DMS153 (cell line): ENCODE results near the gene SLC16A3.
A peak's percentile ranks its signal among the peaks of the same experiment; 100 is the strongest.
"Not testable (repeated sequence)": the region's sequence is repeated elsewhere in the genome, so short reads cannot be mapped to it uniquely, and the experiment has no call there.

Experiments
- DNase-seq: peaks from one replicate; lab custom pipeline; 2025; lab: John Stamatoyannopoulos, UW

Gene SLC16A3

GRCh38 chr17:82204831-82205719, 23.8 kb upstream of the SLC16A3 start:
- DNase-seq = peak; percentile 87

- DNase-seq = peak; percentile 87
These were observed 22.9 kb upstream of the SLC16A3 start for GRCh38 chr17:82205720-82206508.

- DNase-seq = not testable (repeated sequence)
These were observed 18.2 kb upstream of the SLC16A3 start for GRCh38 chr17:82210655-82211054.

GRCh38 chr17:82212331-82213250, 16.3 kb upstream of the SLC16A3 start, which contains the start of gene CCDC57:
TSS of gene CCDC57 (minus strand) at chr17:82212842. CDS start at chr17:82201944, 10,898 bp downstream.
- peak; percentile 37 for DNase-seq

- DNase-seq = no peak
These were observed 15.4 kb upstream of the SLC16A3 start for GRCh38 chr17:82213251-82214011.

GRCh38 chr17:82214012-82214628, 14.7 kb upstream of the SLC16A3 start:
- no peak for DNase-seq

- no peak for DNase-seq
These were observed 13.5 kb upstream of the SLC16A3 start for GRCh38 chr17:82215095-82215971.

GRCh38 chr17:82215972-82216300, 12.9 kb upstream of the SLC16A3 start:
- no peak for DNase-seq

GRCh38 chr17:82216301-82217119, 12.3 kb upstream of the SLC16A3 start:
- no peak for DNase-seq

- no peak for DNase-seq
These were observed 11.7 kb upstream of the SLC16A3 start for GRCh38 chr17:82217120-82217529.

- DNase-seq = no peak
These were observed 11.2 kb upstream of the SLC16A3 start for GRCh38 chr17:82217530-82218204.

GRCh38 chr17:82218349-82219075, 10.3 kb upstream of the SLC16A3 start:
- no peak for DNase-seq

- DNase-seq = no peak
These were observed 9.8 kb upstream of the SLC16A3 start for GRCh38 chr17:82219083-82219482.

GRCh38 chr17:82219753-82220709, 8.8 kb upstream of the SLC16A3 start:
- no peak for DNase-seq

- DNase-seq = no peak
These were observed 7.4 kb upstream of the SLC16A3 start for GRCh38 chr17:82221341-82221902.

GRCh38 chr17:82222816-82223215, 6.0 kb upstream of the SLC16A3 start:
- DNase-seq = no peak
